ENCODE data around the gene TGFBR2.

GRCh38 chr3:30607032-30607833, 832 bp downstream of the TGFBR2 start:
- no peak for TF ChIP-seq CTCF (conservative IDR thresholded peaks at IDR 0.05; ENCODE audit: low read depth in 2 of 2)
- peak; percentile 35; the same call in 1 of the 2 replicates for TF ChIP-seq POLR2AphosphoS5 (IDR thresholded peaks at IDR 0.05; ENCODE audit: low read depth)
- TF ChIP-seq EZH2phosphoT487 (IDR thresholded peaks at IDR 0.05; ENCODE audit: unreplicated experiment) = no peak
- TF ChIP-seq REST (IDR thresholded peaks at IDR 0.05; ENCODE audit: unreplicated experiment) = no peak
- TF ChIP-seq EZH2 (IDR thresholded peaks at IDR 0.05; ENCODE audit: low read depth, unreplicated experiment) = no peak
- TF ChIP-seq ZNF462 (CRISPR knock-in tag; IDR thresholded peaks at IDR 0.05) = no peak
- TF ChIP-seq CREB1 (CRISPR knock-in tag; IDR thresholded peaks at IDR 0.05; ENCODE audit: low read depth) = no peak

Measured in GM23338 (cell line).